ENCODE data around the gene DYNC2LI1.

The DYNC2LI1 gene

DNA sequence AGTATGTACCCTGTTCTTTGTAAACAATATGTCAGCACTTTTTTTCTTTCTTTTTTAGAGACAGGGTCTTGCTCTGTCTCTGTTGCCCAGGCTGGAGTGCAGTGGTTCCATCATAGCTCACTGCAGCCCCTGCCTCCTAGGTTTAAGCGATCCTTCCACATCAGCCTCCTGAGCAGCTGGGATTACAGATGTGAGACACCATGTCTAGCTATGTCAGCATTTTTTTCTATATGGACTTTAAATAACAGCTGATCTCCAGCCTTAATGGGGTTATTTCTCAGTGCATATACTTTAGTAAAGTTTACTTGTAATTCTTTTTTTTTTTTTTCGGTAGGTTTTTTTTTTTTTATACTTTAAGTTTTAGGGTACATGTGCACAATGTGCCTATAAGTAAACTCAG, 38.2 kb downstream of the DYNC2LI1 start:
- H3K79me2 ChIP-seq (ENCODE audit: low read length): no peaks in the 10 kb centered on the region
- no peaks in the 10 kb centered on the region for H3K9me3 ChIP-seq (replicated peaks; ENCODE audit: insufficient read depth, low read length)
- no peak for DNase-seq
- no peaks in the 10 kb centered on the region for H3K27me3 ChIP-seq (replicated peaks; ENCODE audit: insufficient read depth, low read length)
- no peaks in the 10 kb centered on the region for H3K4me1 ChIP-seq (ENCODE audit: low read length)
- H4K20me1 ChIP-seq (ENCODE audit: insufficient read depth, low read length): no peaks in the 10 kb centered on the region
- TF ChIP-seq, protein P1, sequence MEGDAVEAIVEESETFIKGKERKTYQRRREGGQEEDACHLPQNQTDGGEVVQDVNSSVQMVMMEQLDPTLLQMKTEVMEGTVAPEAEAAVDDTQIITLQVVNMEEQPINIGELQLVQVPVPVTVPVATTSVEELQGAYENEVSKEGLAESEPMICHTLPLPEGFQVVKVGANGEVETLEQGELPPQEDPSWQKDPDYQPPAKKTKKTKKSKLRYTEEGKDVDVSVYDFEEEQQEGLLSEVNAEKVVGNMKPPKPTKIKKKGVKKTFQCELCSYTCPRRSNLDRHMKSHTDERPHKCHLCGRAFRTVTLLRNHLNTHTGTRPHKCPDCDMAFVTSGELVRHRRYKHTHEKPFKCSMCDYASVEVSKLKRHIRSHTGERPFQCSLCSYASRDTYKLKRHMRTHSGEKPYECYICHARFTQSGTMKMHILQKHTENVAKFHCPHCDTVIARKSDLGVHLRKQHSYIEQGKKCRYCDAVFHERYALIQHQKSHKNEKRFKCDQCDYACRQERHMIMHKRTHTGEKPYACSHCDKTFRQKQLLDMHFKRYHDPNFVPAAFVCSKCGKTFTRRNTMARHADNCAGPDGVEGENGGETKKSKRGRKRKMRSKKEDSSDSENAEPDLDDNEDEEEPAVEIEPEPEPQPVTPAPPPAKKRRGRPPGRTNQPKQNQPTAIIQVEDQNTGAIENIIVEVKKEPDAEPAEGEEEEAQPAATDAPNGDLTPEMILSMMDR (IDR thresholded peaks at IDR 0.05; ENCODE audit: low read length): no peak
- TF ChIP-seq EZH2 (optimal IDR thresholded peaks at IDR 0.05; ENCODE audit: low read depth, low read length) (no peak), EZH2phosphoT487 (IDR thresholded peaks at IDR 0.05; ENCODE audit: low read length) (no peak)
- no peaks in the 10 kb centered on the region for H3F3A ChIP-seq (ENCODE audit: insufficient read depth, low read length)
- H3K4me3 ChIP-seq (ENCODE audit: low read length): no peak overlapping the region
- no peak overlapping the region for H3K27ac ChIP-seq (ENCODE audit: low read length)
- H3K9ac ChIP-seq (ENCODE audit: low read length): no peak overlapping the region
- H3K36me3 ChIP-seq (replicated peaks; ENCODE audit: insufficient read depth, low read length): no peaks in the 10 kb centered on the region
- no peak overlapping the region for H2AFZ ChIP-seq (ENCODE audit: low read length)
- no peaks in the 10 kb centered on the region for H3K9me2 ChIP-seq (replicated peaks; ENCODE audit: insufficient read depth, low read length)
- no peak overlapping the region for H3K4me2 ChIP-seq (ENCODE audit: low read depth, low read length)

DNA sequence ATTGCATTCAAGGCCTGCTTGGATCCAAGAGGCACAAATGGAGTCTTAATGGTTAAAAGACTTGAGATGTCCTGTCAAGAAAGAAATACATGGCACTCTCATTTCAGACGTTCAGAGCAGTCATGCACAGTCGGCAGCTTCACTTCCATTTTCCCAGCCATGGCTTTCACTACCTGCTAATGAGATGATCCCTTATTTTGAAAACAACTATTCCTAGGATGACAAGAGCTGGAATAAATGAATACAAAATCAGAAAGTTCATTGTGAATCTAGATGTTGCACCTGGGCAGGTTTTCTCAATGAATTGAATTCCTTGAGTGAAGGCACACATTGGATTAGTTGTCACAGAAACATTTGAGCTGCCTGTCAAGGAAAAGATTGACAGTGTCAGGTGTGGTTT, 39.1 kb downstream of the DYNC2LI1 start:
- no peaks in the 10 kb centered on the region for H3K4me1 ChIP-seq (ENCODE audit: low read length)
- H3K9me3 ChIP-seq (replicated peaks; ENCODE audit: insufficient read depth, low read length): no peaks in the 10 kb centered on the region
- no peaks in the 10 kb centered on the region for H3K79me2 ChIP-seq (ENCODE audit: low read length)
- no peak overlapping the region for H3K9ac ChIP-seq (ENCODE audit: low read length)
- H3K4me3 ChIP-seq (ENCODE audit: low read length): no peak overlapping the region
- H3K9me2 ChIP-seq (replicated peaks; ENCODE audit: insufficient read depth, low read length): no peaks in the 10 kb centered on the region
- no peaks in the 10 kb centered on the region for H3K36me3 ChIP-seq (replicated peaks; ENCODE audit: insufficient read depth, low read length)
- no peak overlapping the region for H3K27ac ChIP-seq (ENCODE audit: low read length)
- no peak overlapping the region for H2AFZ ChIP-seq (ENCODE audit: low read length)
- no peaks in the 10 kb centered on the region for H4K20me1 ChIP-seq (ENCODE audit: insufficient read depth, low read length)
- no peak overlapping the region for H3K4me2 ChIP-seq (ENCODE audit: low read depth, low read length)
- TF ChIP-seq, protein P1 (IDR thresholded peaks at IDR 0.05; ENCODE audit: low read length): no peak
- TF ChIP-seq EZH2 (optimal IDR thresholded peaks at IDR 0.05; ENCODE audit: low read depth, low read length): no peak
- TF ChIP-seq EZH2phosphoT487 (IDR thresholded peaks at IDR 0.05; ENCODE audit: low read length): no peak
- no peaks in the 10 kb centered on the region for H3K27me3 ChIP-seq (replicated peaks; ENCODE audit: insufficient read depth, low read length)
- no peak for DNase-seq
- H3F3A ChIP-seq (ENCODE audit: insufficient read depth, low read length): no peaks in the 10 kb centered on the region

- H3K4me1 ChIP-seq (ENCODE audit: low read length): no peaks in the 10 kb centered on the region
- no peaks in the 10 kb centered on the region for H3K79me2 ChIP-seq (ENCODE audit: low read length)
Measured at GRCh38 chr2:43814711-43815110, 40.9 kb downstream of the DYNC2LI1 start.

More at GRCh38 chr2:43814711-43815110, 40.9 kb downstream of the DYNC2LI1 start:
- DNase-seq: no peak
- Histone ChIP-seq H3K4me2 (ENCODE audit: low read depth, low read length) (no peak overlapping the region), H3K36me3 (replicated peaks; ENCODE audit: insufficient read depth, low read length) (no peaks in the 10 kb centered on the region), H3K9ac (ENCODE audit: low read length) (no peak overlapping the region), H2AFZ (ENCODE audit: low read length) (no peak overlapping the region), H3K9me3 (replicated peaks; ENCODE audit: insufficient read depth, low read length) (no peaks in the 10 kb centered on the region), H4K20me1 (ENCODE audit: insufficient read depth, low read length) (no peaks in the 10 kb centered on the region), H3K4me3 (ENCODE audit: low read length) (no peak overlapping the region), H3K27ac (ENCODE audit: low read length) (no peak overlapping the region), H3K9me2 (replicated peaks; ENCODE audit: insufficient read depth, low read length) (no peaks in the 10 kb centered on the region), H3F3A (ENCODE audit: insufficient read depth, low read length) (no peaks in the 10 kb centered on the region), H3K27me3 (replicated peaks; ENCODE audit: insufficient read depth, low read length) (no peaks in the 10 kb centered on the region)
- TF ChIP-seq, protein P1 (IDR thresholded peaks at IDR 0.05; ENCODE audit: low read length): no peak
- TF ChIP-seq EZH2 (optimal IDR thresholded peaks at IDR 0.05; ENCODE audit: low read depth, low read length) (no peak), EZH2phosphoT487 (IDR thresholded peaks at IDR 0.05; ENCODE audit: low read length) (no peak)

All from MM.1S (cell line).